HG02840 (cell line): ENCODE results near the gene XRCC4.
"Not testable (repeated sequence)": the region's sequence is repeated elsewhere in the genome, so short reads cannot be mapped to it uniquely, and the experiment has no call there.

Experiments used
- ATAC-seq: cut with Tn5 transposase; IDR thresholded peaks from one replicate; pipeline ENCODE4 v1.9.1; 2021; ENCODE audit warnings: mild to moderate bottlenecking, moderate library complexity, moderate number of reproducible peaks; ENCODE audit not compliant: unreplicated experiment, low FRiP score

The XRCC4 gene

DNA sequence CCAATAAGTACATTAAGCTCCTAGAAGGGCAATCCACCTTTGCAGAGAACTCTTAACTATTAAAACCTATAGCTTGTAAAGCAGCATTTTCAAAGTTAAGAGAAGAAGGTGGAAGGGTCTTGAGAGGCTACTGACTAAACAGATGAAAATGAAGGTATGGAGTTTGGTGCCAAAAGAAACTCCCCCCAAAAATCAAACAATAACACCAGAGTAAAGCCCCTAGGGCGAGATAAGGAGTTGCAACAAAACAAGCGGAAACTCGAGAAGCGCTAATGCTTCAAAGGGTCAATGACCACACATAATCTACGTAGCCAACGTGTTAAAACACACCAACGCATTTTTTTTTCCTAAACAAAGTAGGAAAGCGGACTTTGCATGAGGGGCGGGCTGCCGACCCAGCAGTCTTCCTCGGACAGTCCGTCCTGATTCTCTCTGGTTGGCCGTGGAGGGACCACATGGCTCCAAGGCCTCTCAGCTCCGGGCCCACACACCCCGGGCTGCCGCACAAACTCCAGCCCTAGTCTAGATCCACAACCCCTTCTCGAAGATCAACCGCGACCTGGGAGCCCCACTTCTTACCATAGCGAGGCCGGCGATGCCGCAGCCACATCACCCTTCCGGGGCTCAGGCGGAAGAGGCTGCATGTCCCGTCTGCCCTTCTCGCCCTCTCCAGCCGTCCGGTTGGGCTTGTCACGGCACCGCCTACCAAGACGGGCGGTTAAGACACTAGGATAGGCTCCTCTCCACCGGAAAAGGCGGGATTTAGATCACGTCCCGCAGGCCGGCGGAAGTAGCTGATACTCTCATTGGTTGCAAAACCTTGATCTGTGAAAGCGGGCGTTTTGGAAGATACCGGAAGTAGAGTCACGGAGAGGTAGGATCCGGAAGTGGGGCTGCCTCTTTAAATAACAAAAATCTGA, at the start of gene XRCC4, which contains the start of gene TMEM167A:
Gene XRCC4 (plus strand): TSS at position 806 of the 920 bp plus-strand sequence. CDS start 27,373 bp downstream, outside the sequence.
Gene TMEM167A (minus strand): TSS at position 653 of the 920 bp plus-strand sequence. CDS start 71 bp downstream, at position 582.
- ATAC-seq: peak; percentile 98

DNA sequence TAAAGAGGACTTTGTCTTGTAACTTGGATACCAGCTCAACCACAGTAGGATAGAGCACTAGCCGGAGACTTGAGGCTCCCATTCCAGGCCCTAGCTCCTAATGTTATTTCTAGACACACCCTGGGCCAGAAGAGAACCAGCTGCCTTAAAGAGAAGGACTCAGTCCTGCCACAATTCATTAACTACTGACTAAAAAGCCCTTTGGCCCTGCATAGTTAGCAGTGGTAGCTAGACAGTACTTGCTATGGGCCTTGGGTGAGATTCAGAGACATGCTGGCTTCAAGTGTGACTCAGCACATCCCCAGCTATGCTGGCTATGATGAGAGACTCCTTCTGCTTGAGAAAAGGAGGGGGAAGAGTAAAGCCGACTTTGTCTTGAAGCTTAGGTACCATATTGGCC, 47.4 kb upstream of the XRCC4 start:
- no peak for ATAC-seq

GRCh38 chr5:83031381-83031780, 46.0 kb upstream of the XRCC4 start:
- no peak for ATAC-seq

- no peak for ATAC-seq
Measured at GRCh38 chr5:83034036-83034435, 43.3 kb upstream of the XRCC4 start.

DNA sequence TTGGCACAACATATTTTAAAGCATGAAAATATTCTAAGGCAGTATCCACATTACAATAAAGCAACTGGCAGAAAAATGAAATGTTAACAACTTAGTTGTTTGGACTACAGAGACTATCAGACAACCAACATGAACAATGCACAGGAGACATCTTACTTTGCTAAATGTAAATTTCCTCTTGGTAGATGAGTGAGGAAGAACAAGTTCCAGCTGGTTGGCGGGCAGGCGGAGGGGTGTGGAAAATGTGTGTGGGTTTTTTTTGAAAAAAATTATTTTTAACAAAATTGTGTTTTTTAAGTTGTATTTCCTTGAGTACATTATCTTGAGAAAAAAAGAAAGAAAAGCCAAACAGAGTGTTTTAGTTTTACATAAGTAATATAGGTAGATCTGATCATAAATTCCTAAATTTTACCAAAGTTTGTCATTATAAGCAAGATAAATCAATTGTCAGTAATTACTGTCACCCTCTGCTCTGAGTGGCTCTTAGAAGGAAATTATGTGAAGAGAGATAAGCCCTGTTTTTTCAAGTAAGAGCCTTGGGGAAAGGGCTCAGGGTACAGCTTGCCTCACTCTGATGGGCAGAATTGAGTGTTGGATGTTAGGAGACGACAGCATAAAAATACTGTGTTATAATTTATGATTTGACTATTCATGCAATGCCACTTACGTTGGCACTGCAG, 42.7 kb upstream of the XRCC4 start:
- no peak for ATAC-seq

DNA sequence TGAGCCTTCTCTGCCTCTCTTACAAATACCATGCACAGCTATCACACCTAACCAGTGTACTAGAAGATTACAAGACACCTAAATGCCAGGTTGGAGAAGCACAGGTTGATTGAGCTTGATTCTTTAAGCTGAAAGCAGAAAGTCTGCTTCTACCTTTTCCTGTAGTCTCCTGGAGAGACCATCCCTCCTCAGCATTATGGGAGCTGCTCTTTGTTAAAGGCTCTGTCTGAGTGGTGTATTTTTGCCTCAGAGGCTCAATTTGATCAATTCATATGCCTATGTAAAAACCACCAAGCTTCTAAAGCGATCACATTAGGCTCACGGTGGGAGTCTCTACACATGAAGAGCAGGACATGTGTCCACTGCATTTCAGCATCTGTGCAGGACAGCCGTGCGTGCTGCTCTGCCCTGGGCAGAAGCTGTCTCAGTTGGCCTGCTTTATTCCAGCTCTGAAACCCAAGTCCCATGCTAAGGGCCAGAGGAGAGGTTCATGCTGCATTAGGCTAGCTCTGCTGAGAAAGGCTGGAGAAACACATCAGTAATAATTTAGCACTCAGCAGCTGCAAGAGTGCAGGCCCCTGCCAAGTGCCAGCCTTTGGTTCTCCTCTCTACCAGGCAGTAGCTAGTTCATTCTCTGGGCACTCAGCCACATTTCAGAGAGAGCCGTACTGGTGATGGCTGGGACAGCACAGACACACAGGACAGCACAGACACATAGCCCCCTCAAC, 41.8 kb upstream of the XRCC4 start:
- ATAC-seq: no peak

DNA sequence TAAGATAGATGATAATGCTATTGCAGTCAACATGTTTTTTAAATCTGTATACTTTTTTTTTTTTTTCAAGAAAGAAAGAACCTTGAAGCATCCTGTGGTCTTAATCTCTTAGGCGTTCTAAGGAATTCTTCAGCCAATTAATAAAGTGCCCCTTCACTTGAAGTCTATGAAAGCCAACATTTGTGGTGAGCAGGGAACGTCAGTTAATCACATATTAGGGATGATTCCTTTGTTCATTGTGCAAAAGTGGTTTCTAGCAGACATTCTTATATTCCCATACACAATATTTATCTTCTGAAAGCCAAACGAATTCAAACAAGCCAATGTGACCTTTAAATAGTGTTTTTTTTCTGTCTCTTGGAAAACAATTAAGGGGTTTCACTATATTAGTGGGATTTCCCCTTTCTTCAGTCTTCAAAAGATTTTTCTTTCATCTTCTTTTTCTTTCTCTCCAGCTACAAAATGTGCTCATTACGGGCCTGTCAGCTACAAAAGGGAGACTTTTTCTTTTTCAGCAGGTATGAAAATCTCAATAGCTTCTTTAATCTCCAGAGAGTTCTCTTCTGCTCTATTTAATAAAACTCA, 40.3 kb upstream of the XRCC4 start:
- no peak for ATAC-seq

DNA sequence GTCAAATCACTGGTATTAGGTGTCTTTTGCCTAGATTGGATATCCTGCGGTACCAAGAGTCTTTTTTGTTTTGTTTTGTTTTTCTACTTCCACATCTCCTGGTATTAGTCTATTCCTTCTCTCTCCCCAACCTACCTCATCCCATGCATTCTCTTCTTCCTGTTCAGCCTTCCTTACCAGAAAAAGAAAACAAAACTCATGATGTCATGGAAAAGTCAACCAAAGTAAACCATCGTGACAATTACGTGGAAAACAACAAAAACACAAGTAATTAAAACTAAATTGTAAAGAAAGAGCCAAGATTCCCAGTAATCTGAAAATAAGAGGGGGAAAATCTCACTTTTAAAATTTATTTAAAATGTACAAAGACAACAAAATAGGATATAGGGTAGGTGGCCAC, 38.4 kb upstream of the XRCC4 start:
- ATAC-seq: no peak

DNA sequence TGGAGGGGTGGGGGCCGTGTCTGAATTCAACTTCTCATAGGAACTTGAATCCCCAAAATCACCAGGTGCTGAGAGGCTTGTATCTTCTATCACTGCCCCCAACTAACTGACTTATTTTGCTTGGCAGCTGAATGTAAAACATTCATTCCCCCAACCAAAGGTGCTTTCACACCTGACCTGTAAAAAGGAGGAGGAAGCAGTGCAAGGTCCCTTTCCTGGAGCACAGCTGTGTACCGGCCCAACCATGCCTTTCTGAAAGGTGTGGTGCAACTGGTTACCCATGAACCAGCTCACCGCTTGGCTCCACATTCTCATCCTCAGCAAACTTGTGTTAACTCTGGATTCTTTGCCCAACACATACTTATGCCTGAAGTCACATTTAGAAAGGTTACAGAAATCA, 34.8 kb upstream of the XRCC4 start:
- no peak for ATAC-seq

DNA sequence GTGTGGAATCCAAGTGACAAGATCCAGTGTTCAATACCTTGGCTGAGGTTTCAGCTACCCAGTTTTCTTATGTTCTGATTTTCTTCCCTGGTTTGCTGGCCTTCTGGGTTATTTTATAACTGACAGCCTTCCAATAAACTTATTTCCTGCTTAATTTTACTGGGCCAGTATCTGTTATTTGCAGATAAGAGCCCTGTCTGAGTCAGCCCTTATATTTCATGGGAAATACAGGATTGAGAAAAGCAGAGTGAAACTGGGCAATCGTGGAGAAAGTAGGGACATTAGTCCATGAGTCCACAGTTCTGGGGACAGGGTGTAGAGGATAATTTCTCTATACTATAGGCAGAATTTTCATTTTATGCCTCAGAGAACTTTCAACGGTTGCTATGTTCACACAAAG, 32.4 kb upstream of the XRCC4 start:
- no peak for ATAC-seq

- ATAC-seq: no peak
Measured at GRCh38 chr5:83048277-83048676, 29.1 kb upstream of the XRCC4 start.

DNA sequence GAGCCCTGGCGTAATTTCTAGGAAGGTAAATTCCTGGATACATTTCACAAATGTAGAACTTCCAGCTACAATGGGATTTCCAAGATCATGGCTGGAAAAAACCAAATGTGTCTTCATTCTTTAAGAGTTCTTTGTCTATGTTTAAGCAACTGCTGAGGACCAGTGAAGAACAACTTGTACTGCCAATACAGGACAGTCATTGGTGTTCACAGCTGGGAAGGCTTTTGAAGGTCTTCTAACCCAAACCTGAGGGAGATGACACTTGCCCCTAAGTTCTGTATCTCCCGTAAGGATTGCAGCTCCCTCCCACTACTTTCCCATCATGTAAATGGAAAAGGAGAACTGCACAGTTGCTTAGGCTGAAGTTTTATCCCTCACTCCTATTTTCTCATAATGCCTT, 28.5 kb upstream of the XRCC4 start:
- ATAC-seq: no peak

- ATAC-seq: no peak
Measured at GRCh38 chr5:83049370-83049885, 27.9 kb upstream of the XRCC4 start.

GRCh38 chr5:83050723-83051340, 26.5 kb upstream of the XRCC4 start:
- no peak for ATAC-seq

GRCh38 chr5:83055166-83055565, 22.2 kb upstream of the XRCC4 start:
- ATAC-seq: no peak

DNA sequence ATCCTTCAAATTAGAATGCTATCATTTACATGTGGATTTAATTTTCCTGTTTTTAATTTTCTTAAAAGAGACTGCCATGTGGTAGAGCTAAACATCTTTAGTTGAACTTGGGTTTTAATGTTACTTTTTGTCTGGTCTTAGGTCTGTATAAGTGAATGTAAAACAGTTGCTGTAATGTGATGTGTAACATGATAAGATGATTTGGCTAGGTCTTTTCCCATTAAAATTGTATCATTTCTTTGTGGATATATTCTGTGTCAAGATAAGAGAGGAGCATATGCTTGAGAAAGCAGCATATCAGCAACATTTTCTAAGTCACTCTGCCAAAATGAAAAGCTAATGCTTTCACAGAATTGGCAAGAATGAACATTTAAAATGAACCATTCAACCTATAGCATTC, 18.6 kb upstream of the XRCC4 start:
- ATAC-seq: no peak

DNA sequence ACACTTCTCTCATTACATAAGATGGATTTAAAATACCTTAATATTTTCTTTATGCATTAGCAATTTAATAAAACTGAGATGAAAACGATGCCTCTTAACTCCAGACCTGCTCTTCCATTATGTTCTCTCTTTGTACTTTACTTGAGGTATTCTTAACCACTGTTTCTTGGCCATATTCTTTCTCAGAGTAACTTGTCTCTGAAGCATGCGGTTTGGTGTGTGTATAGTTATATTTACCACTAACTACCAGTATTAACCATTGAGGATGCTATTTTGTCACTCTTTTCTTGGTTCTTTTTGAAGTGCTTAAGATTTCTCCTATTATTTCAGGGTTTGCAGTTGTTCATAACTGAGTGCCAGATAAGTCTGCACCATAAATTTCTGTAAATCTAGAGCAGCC, 18.0 kb upstream of the XRCC4 start:
- ATAC-seq: no peak

DNA sequence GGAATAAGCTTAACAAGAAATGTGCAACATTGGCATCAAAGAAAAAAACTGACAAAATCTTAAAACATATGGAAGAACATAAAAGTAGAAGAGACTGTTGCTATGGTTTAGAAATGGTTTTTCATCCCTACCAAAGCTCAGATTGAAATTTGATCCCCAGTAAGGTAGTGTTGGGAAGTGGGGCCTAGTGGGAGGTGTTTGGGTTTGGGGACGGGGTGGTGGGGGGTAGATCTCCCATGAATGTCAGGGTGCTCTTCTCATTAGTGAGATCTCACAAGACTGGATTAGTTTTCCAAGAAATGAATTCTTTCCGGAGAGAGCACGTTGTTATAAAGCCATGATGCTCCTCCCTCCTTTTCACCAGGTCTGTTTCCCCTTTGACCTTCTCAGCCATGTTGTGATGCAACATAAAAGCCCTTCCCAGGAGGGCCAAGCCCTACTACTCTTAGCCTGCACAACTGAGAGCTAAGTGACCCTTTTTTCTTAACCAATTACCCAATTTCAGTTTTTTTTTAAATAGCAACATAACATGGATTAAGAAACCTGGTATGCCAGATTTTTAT, 10.7 kb upstream of the XRCC4 start:
- no peak for ATAC-seq

GRCh38 chr5:83067377-83067776, 10.0 kb upstream of the XRCC4 start:
- ATAC-seq: not testable (repeated sequence)
